ELF-1 (cell line): Measurements from ENCODE around the gene BMP10.
A peak's percentile ranks its signal among the peaks of the same experiment; 100 is the strongest.

ENCODE experiments used
- DNase-seq: peaks from one replicate; pipeline ENCODE4 v3.0.0-alpha.2; 2016; ENCODE audit warnings: low read depth, low spot score

The BMP10 gene

GRCh38 chr2:68889500-68889899 lies 18.3 kb upstream of the BMP10 start:
- peak; percentile 65 for DNase-seq

GRCh38 chr2:68889021-68889420 lies 17.8 kb upstream of the BMP10 start:
- no peak for DNase-seq

- no peak for DNase-seq
Observed at GRCh38 chr2:68888038-68888704, 17.0 kb upstream of the BMP10 start.

- DNase-seq, result no peak
Observed at GRCh38 chr2:68885811-68886075, 14.5 kb upstream of the BMP10 start.

- no peak for DNase-seq
Observed at GRCh38 chr2:68885074-68885810, 14.0 kb upstream of the BMP10 start.

GRCh38 chr2:68880213-68880612 lies 9.0 kb upstream of the BMP10 start:
- no peak for DNase-seq

GRCh38 chr2:68879296-68879695 lies 8.1 kb upstream of the BMP10 start:
- no peak for DNase-seq

GRCh38 chr2:68878753-68879152 lies 7.6 kb upstream of the BMP10 start:
- no peak for DNase-seq

GRCh38 chr2:68878071-68878711 lies 7.0 kb upstream of the BMP10 start:
- DNase-seq, result no peak

- DNase-seq, result no peak
Observed at GRCh38 chr2:68877079-68877772, 6.0 kb upstream of the BMP10 start.

- DNase-seq, result no peak
Observed at GRCh38 chr2:68870215-68870614, 982 bp downstream of the BMP10 start.

- no peak for DNase-seq
Observed at GRCh38 chr2:68865108-68865507, 6.1 kb downstream of the BMP10 start.

- DNase-seq, result no peak
Observed at GRCh38 chr2:68863996-68864395, 7.2 kb downstream of the BMP10 start.

- no peak for DNase-seq
Observed at GRCh38 chr2:68862889-68863288, 8.3 kb downstream of the BMP10 start.

- DNase-seq, result no peak
Observed at GRCh38 chr2:68861330-68861729, 9.9 kb downstream of the BMP10 start.

GRCh38 chr2:68860111-68860510 lies 11.1 kb downstream of the BMP10 start:
- DNase-seq, result peak; percentile 13

- no peak for DNase-seq
Observed at GRCh38 chr2:68857855-68858456, 13.2 kb downstream of the BMP10 start.

- no peak for DNase-seq
Observed at GRCh38 chr2:68857202-68857845, 13.9 kb downstream of the BMP10 start.

- no peak for DNase-seq
Observed at GRCh38 chr2:68855550-68855949, 15.6 kb downstream of the BMP10 start.

GRCh38 chr2:68854476-68854875 lies 16.7 kb downstream of the BMP10 start:
- DNase-seq, result no peak

GRCh38 chr2:68853915-68854314 lies 17.3 kb downstream of the BMP10 start:
- DNase-seq, result no peak

- peak; percentile 32 for DNase-seq
Observed at GRCh38 chr2:68853035-68853434, 18.2 kb downstream of the BMP10 start.
